Activated T-cell treated with anti-CD3 and anti-CD28 coated beads for 48 hours (primary cell): Measurements from ENCODE around the gene P3R3URF.
"Not testable (repeated sequence)": the region's sequence is repeated elsewhere in the genome, so short reads cannot be mapped to it uniquely, and the experiment has no call there.

Experiments
- DNase-seq: peaks from one replicate; pipeline ENCODE4 v3.0.0-alpha.2; 2020; ENCODE audit warnings: low read depth

Gene P3R3URF

DNA sequence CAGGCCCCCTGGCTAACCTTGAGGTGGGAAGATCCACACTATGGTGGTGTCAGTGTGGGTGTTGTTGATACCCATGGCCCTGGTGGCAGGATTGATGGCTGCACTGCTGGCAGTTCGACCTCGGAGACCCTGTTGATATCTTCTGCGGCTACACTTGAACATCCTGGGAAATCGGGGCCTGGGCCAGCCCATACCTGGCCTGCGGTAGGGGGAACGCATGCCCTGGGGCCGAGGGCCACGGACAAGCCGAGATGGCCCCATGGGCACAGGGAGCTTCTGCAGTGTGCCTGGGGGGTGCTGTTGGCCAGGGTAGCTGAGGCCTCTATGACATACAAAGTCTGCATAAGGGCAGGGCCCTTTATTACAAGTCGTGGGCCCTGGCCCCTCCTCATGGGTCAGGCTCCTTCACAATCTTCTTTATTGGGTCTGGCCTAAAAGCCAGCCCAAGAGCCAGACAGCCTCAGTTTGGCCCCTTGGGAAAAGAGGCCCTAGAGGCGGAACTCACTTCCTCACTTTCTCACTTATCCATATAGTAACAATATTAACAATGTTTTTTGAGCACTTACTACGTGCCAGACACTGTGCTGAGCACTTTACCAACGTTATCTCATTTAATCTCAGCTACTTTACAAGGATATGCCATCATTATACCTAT is at the start of gene P3R3URF:
Gene P3R3URF (minus strand): TSS at position 278 of the 655 bp plus-strand sequence. CDS start 17 bp downstream, at position 261.
- DNase-seq, result no peak

DNA sequence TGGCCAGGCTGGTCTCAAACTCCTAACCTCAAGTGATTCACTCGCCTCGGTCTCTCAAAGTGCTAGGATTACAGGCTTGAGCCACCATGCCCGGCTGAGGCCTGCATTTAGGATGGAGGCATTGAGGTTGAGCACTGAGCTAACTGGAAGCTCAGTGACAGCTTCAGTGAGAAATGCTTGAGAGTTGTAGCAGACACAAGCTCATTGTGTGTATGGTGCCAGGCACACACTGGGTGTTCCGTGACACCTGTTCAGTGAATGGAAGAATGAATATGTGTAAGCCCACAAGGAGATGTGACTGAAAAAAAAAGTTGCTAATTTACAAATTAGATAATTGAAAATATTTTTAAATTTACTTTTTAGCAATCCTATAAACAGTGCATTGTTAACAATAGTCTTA is 48.7 kb upstream of the P3R3URF start:
- DNase-seq, result no peak

DNA sequence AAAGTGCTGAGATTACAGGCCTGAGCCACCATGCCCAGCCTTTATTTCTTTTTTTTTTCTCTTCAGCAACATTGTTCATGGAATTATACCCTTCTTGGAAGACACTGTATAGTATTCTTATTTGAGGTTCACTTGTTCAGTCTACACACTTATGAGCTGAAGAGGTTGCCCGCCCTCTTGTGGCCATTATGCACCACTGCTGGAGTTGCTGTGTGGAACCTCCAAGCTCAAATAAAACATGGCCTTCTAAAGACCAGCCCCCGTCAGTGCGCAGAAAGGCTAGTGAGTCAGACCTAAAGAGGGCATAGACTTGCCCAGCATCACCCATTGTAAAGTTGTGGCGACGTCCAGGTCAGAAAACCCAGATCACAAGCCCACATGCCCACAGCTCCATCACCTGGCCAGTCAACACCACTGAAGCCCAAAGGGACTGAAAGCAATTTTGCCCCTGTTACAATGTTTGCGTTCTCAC is 47.2 kb upstream of the P3R3URF start:
- peak; percentile 39 for DNase-seq

DNA sequence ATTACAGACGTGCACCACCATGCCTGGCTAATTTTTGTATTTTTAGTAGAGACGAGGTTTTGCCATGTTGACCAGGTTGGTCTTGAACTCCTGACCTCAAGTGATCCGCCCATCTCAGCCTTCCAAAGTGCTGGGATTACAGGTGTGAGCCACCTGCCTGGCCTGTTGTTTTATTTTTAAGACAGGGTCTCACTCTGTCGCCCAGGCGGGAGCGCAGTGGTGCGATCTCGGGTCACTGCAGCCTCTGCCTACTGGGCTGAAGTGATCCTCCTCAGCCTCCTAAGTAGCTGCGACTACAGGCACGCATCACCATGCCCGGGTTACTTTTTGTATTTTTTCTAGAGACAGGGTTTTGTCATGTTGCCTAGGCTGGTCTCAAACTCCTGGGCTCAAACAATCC is 46.8 kb upstream of the P3R3URF start:
- not testable (repeated sequence) for DNase-seq

DNA sequence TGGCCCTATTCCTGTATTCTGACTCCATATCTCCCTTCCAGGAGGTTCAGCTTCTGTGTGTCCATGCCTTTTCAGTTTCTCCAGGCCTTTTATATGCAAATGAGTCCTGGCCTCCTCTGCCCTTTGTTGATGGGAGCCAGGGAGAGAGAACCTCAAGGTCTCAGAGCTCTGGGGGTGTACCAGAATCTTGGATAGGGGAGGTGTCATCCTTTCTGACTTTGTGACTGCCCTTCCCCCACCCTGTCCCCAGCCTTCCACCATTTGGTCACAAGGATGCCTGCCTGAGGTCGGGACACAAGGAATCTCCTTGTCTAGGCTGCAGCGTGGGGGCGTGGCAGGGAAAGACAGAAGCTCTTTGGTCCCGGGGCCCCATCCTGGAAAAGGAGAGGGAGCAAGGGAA is 45.5 kb upstream of the P3R3URF start:
- no peak for DNase-seq

DNA sequence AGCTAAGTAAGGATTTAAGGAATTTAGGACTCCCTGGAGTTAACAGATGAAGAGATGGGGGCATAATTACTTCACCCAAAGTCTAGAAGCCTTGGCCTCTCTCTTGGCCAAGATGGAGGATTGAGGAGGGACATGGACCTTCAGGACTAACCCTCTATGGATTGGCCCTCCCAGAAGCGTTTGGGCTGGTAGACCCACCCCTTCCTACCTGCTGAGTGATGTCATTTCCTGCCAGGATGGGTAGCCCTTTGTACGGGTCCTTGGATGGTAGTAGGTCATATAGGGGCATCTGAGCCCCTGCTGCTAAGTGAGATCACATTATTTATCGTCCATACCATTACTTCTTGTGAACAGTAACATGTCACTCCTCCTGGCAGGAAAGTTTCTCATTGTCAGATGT is 44.5 kb upstream of the P3R3URF start:
- DNase-seq, result no peak

DNA sequence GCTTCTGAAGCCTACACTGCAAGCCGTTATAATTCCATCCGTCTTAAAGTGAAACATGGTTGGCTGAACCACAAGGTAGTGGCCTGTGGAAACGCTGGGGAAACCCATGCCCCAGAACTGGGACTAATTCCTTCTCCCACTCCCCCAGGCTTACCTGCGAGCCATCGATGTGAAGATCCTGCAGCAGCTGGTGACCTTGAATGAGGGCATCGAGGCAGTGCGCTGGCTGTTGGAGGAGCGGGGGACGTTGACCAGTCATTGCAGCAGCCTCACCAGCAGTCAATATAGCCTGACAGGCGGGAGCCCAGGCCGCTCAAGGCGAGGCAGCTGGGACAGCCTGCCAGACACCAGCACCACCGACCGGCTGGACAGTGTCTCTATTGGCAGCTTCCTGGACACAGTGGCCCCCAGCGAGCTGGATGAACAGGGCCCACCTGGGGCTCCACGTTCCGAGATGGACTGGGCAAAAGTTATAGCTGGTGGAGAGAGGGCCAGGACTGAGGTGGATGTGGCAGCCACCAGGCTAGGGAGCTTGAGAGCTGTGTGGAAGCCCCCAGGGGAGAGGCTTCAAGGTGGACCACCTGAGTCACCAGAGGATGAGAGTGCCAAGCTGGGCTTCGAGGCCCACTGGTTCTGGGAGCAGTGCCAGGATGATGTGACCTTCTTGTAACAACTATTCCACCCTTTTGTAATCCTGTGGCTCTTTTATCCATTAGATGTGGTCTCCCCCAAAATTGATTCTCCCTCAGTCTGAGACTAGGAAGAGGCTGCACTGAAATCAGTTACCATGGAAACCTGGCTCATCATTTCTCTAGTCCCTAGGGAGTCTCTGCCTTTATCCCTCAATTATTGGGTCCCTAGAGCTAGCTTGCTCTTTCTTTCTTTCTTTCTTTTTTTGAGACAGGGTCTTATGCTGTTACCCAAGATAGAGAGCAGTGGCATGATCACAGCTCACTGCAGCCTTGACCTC is 43.5 kb upstream of the P3R3URF start:
- DNase-seq, result no peak

DNA sequence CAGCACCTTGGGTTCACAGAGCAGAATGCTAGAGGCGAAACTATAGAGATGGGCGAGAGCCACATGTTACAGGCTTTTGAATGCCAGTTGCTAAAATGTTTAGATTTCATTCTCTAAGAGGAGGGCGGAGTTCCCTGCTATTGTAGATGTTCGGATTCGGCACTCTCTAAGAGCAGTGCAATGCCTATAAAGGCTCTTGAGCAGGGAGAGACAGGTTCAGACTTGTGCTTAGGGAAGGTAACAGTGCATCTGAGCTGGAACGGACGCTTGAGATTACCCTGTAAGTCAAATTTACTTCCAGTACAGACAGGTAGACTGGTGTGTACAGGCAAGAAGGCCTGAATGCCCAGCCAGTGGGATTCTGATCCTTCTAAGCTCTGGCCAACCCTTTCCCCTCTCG is 42.2 kb upstream of the P3R3URF start:
- no peak for DNase-seq

DNA sequence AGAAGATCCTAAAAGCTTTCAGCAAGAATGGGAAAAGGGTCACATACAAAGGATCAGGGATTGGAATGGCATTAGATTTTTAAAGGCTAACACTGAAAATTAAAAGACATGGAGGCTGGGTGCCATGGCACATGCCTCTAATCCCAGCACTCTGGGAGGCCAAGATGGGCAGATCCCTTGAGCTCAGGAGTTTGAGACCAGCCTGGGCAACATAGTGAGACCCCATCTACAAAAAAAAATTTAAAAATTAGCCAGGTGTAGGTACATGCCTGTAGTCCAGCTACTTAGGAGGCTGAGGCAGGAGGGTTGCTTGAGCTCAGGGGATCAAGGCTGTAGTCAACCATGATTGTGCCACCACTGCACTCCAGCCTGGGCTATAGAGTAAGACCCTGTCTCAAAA is 39.2 kb upstream of the P3R3URF start:
- no peak for DNase-seq

DNA sequence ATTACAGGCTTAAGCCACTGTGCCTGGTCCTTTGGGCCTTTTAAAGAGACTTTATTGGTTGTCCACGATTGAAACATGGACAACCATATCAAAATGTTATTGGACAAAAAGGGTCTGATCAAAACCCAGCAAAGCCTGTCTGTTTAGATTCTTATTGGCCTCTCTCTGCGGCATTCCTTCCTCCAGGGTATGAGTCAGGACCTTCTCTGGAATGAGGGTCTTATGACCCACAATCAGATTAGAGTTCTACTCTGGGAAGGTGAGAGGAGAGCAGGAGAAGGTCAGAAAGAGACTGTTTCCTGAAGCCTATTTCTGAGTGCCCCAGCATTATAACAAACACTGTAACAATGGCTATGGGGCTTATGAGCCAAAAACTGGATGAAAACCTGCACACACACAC is 34.8 kb upstream of the P3R3URF start:
- DNase-seq, result no peak

DNA sequence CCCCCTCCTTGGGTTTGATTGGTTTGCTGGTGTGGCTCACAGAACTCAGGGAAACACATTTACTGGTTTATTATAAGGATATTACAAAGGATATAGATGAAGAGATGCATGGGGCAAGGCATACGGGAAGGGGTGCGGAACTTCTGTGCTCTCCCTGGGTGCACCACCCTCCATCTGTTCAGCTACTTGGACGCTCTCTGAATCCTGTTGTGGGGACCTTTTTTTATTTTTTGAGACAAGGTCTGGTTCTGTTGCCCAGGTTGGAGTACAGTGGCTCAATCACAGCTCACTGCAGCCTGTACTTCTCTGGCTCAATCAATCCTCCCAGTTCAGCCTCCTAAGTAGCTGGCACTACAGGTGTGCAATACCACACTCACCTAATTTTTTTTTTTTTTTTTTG is 34.3 kb upstream of the P3R3URF start:
- no peak for DNase-seq

DNA sequence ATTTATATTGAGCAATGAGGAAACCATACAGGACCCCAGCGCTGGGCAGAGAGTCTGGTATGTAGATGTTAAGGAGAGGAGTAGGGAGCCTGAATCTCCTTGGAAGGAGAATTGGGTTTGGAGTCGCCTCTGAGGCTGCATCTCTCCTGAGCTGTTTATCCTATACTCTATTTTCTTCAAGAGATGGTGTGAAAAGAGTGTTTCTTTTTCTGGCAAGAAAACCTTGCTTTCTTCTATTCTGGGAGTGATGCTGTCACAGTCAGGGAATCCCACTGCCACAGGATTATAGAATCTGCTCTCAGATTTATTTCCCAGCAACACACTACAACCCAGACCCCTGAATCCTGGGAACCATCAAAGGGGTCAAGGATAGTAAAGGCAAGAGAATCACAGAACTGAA is 30.1 kb upstream of the P3R3URF start:
- no peak for DNase-seq

DNA sequence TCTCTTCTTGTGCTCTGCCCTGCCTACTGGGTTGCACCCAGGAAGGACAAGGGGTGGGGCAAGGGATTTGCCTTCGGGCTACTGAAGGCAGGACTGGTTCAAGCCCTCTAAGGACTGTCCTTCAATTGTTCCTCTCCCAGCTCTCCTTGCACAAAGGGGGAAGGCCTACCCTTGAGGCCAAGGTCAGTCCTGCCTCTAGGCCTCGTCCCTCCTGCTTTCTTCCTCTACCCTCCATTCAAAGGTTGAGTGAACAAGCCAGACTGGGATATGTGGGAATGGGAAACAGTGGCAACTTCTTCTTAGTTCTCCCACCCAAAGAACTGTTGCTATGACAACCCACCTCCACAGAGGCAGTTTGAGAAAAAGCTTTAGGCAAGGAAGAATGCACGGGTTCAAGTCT is 29.5 kb upstream of the P3R3URF start:
- no peak for DNase-seq

DNA sequence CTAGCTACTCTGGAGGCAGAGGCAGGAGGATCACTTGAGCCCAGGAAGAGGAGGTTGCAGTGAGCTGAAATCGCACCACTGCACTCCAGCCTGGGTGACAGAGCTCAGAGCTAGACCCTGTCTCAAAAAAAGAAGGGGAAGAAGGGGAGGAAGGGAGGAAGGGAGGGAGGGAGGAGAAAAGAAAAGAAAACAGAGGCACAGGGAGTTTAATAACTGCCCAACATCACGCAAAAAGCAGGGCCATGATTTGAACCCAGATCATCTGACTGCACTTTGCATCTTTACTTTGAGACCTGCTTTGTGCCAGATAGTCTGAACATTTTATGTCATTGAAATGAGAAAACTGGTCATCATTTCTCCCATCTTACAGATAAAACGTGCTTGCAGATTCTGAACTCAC is 28.9 kb upstream of the P3R3URF start:
- no peak for DNase-seq

DNA sequence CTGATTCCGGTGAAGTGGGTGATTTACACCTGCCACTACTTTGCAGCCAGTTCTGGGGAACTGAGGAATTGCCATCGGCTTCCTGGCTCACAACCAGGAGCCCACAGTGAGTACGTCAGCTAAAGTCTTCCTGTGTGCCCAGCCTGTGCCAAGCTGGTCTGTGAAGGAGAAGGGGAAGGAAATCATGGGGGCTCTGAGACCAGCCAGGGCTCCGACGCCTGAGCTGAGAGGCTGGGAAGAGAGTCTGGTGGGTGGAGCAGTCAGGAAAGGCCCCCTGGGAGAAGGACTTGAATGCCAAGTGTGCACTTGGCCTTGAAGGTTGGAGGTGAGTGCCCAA is 28.1 kb upstream of the P3R3URF start:
- no peak for DNase-seq

DNA sequence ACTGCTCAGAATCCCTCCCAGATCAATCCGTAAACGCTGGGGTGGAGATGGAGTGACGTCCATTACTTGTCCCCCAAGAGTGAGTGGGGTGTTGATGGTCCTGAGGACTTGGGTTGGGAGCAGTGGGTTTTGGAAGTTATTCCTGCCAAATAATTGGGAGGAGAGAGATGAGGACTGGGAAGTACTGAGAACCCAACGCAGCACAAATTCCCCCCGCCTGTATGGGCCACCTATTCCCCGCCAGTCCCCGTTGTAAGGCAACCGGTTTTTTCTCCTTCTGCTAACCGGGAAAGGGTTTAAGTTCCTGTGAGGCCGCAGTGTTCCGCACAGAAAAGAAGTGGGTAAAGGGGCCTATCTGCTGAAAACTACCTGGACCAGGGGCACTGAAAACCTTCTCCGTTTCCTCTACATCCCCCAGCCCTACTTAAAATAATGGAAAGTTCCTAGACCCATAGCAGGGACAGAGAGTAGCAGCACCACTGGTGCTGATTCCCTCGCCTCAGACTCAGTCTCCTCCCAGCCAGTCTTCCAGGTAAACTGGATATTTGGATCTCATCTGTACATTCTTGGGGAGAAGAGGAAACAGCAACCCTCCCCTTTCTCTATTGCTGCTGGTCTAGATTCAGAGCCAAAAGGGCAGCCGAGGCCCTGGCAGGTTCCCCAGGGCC is 27.6 kb upstream of the P3R3URF start:
- no peak for DNase-seq

DNA sequence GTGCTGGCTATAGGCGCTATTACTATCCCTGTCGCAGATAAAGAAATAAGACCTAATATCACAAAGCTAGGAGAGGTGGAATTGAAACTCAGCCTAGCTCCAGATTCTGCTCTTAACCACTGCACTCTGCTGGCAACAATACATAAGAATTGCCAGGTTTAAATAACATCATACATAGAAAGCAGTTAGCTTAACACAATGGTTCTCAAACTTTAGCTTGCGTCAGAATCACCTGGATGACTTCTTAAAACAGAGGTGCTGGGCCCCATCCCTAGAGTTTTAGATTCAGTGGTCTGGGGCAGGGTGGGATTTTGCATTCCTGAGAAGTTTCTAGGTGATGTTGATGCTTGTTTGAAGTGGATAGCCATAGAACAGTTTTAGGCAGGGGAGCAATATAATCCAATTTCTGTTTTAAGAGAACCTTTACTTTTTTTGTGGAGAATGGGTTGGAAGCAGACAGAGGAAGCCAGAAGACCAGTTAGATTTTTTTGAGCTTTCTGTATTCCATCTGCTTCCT is 23.0 kb upstream of the P3R3URF start:
- no peak for DNase-seq

DNA sequence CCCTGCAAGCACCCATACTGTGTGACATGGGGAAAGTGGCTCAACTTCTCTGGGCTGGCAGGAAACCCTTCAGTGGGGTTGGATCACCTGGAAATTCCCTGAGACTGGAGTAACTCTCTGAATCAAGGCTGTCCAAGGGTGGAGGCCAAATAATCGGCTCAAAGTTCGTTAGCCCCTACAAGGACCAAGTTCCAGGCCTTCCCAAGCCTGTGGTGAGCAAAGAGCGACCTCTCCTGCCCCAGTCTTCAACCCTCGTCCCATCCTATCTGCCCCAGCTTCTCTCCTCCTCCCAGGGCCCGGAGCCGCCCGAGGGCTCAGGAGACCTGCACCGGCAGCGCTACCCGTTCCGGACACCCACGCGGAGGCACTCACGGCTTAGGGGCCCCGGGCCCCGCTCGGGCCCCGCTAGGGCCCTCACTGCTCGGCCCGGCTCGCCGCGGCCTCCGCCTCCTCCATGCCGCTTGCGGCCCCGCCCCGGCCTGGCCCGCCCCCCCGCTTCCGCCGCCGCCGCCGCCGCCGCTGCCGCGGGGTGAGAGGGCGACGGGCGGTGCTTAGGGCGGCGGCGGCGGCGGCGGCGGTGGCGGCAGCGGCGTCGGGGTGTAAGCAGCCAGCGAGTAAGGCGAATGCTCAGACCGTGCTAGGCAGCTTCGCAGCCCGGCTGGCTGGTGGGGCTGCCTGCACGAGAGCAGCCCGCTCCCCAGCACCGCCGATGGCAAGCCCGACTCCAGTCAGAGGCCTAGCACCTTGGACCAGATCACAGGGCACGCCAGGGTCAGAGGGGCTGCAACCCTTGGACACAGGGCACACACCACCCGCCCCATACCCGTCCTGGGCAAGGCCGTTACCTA is 21.9 kb upstream of the P3R3URF start, which contains the start of gene POMGNT1:
Gene POMGNT1 (minus strand): TSS at position 471 of the 848 bp plus-strand sequence. CDS start 613 bp downstream, outside the sequence.
- peak; percentile 83 for DNase-seq

DNA sequence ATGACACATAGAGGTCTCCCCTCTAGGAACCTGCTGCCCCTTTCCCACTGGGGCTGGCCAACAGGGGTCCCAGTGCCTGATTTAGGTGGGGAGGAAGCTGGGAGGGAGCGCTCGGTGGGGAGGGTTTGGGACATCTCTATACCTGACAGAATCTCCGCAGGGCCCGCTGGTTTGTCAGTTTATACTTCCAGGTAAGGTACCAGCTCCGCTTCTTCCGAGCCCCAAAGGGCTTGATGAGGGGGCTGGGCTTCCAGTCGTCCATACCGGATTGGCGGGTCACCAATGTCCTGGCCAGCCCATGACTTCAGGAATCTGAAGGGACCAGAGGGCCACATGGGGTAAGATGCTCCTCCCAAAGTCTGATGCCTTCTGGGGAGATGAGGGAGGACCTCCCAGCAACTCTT is 21.3 kb upstream of the P3R3URF start:
- no peak for DNase-seq

DNA sequence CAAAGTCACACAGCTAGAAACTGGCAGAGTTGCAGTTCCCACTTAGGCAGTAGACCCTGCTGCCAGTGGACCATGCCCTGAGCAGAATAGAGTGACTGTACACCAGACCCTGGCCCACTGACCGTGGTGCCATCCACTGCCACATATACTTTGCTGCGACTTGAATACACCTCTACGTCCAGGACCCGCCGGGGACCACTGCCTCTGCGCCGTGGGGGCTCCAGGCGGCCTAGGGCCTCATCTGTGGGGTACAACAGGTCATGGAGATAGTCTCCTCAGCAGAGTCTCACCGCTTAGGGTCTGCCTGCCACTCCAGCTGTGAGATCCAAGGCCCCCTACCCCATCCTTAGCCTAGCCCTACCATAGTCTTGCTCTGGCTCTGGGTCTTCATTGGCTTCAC is 20.3 kb upstream of the P3R3URF start:
- no peak for DNase-seq

DNA sequence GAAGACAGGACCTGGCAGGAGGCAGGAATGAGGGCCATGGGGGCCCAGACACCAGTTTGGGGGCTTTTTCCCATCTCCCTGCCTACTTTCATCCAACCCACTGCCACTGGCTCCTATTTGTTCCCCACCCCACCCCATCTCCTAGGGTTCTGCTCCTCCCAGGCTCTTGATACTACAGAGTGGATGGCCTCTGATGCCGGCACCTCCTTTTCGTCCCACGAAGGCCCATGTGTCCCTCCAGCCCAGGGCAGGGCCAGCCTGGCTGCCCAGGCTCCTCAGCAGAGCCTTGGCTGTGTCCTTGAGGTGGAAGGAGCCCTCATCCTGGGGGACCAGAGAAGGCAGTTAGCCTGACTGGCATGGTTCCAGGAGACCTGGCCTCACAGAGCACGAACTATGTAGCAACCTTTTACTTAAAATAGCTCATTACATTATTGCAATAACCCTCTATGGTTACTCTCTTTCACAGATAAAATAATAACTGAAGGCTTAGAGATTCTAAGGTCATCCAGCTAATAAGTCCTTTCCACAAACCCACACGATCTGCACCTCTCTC is 18.4 kb upstream of the P3R3URF start:
- no peak for DNase-seq
